SK-N-SH (cell line): ENCODE data around the gene MPO. TPM values are rescaled to one million over a fixed set of nuclear protein-coding genes. Genes with fewer than 3 reads are reported as not detected.

Experiments used
- CTCF ChIA-PET: fragments of 300-600, 350-600 bp; formaldehyde crosslinking; extraction: SDS; loops from one replicate; lab custom pipeline; 2021; lab: Yijun Ruan, JAX
- POLR2A ChIA-PET: fragments of 350-600 bp; sonication (Branson Sonifier 250); formaldehyde crosslinking; extraction: SDS; loops from one replicate; lab custom pipeline; 2020; ENCODE audit warnings: antibody characterized with exemption, inconsistent platforms; lab: Yijun Ruan, JAX
- DNase-seq: peaks from one replicate; pipeline ENCODE4 v3.0.0; 2012
- H2AFZ ChIP-seq: fragments of 200-600 bp; sonication (generic); 2 replicates; pipeline ENCODE4 v1.8.1; 2016; ENCODE audit warnings: antibody characterized with exemption, mild to moderate bottlenecking, low read depth
- H3F3A ChIP-seq: fragments of 200-600 bp; sonication (generic); replicated peaks from 2 replicates; pipeline ENCODE3; 2016; ENCODE audit warnings: antibody characterized with exemption, mild to moderate bottlenecking; ENCODE audit not compliant: insufficient read depth
- H3K27ac ChIP-seq, 2 experiments: fragments of 200-500 bp in 1 of 2; fragments of 200-600 bp in 1 of 2; sonication (Bioruptor generic) in 1 of 2; sonication (generic), shearing (Covaris generic) in 1 of 2; 2 replicates each; pipeline versions ENCODE4 v1.5.1 to v1.6.1; 2014 to 2016; ENCODE audit warnings: low read depth in 2 of 2, inconsistent platforms in 1 of 2, low read length in 1 of 2, mild to moderate bottlenecking in 1 of 2, mixed read lengths in 1 of 2
- H3K27me3 ChIP-seq: fragments of 200-600 bp; sonication (generic), shearing (Covaris generic); 2 replicates; pipeline ENCODE4 v1.6.1; 2016; ENCODE audit warnings: mixed run types; ENCODE audit not compliant: insufficient read depth
- H3K36me3 ChIP-seq, 2 experiments: fragments of 200-500 bp in 1 of 2; fragments of 200-600 bp in 1 of 2; sonication (Bioruptor generic) in 1 of 2; sonication (generic) in 1 of 2; replicated peaks in 1 of 2; 2 replicates each; pipeline versions ENCODE3 to v1.5.1; 2014 to 2016; ENCODE audit warnings: low read length in 1 of 2, mild to moderate bottlenecking in 1 of 2; ENCODE audit not compliant: insufficient read depth in 2 of 2, control insufficient read depth in 1 of 2
- H3K4me1 ChIP-seq, 2 experiments: fragments of 200-500 bp in 1 of 2; fragments of 200-600 bp in 1 of 2; sonication (Bioruptor generic) in 1 of 2; sonication (generic), shearing (Covaris generic) in 1 of 2; 2 replicates each; pipeline versions ENCODE4 v1.5.1 to v1.6.1; 2014 to 2016; ENCODE audit warnings: low read depth in 1 of 2, low read length in 1 of 2, mixed run types in 1 of 2; ENCODE audit not compliant: insufficient read depth in 2 of 2, control insufficient read depth in 1 of 2
- H3K4me2 ChIP-seq: fragments of 200-600 bp; sonication (generic), shearing (Covaris generic); 2 replicates; pipeline ENCODE4 v1.6.1; 2017; ENCODE audit warnings: mixed run types
- H3K4me3 ChIP-seq, 2 experiments: fragments of 200-500 bp in 1 of 2; fragments of 200-600 bp in 1 of 2; sonication (Bioruptor generic) in 1 of 2; sonication (generic), shearing (Covaris generic) in 1 of 2; 2 replicates each; pipeline versions ENCODE4 v1.5.1 to v1.8.1; 2014 to 2016; ENCODE audit warnings: low read depth in 2 of 2, inconsistent platforms in 1 of 2, low read length in 1 of 2, mild to moderate bottlenecking in 1 of 2, mixed read lengths in 1 of 2, moderate library complexity in 1 of 2
- H3K79me2 ChIP-seq: fragments of 200-600 bp; sonication (generic); 2 replicates; pipeline ENCODE4 v1.8.1; 2017; ENCODE audit warnings: mild to moderate bottlenecking; ENCODE audit not compliant: insufficient read depth
- H3K9ac ChIP-seq: fragments of 200-600 bp; sonication (generic); 2 replicates; pipeline ENCODE4 v1.6.1; 2017; ENCODE audit warnings: mixed run types
- H3K9me2 ChIP-seq: fragments of 200-600 bp; sonication (generic); 2 replicates; pipeline ENCODE4 v1.6.1; 2017; ENCODE audit warnings: mixed run types
- H3K9me3 ChIP-seq: fragments of 200-600 bp; sonication (generic); 2 replicates; pipeline ENCODE4 v1.6.1; 2017; ENCODE audit warnings: mixed run types, mild to moderate bottlenecking, moderate library complexity
- H4K20me1 ChIP-seq: fragments of 200-600 bp; sonication (generic); 2 replicates; pipeline ENCODE4 v1.6.1; 2017; ENCODE audit warnings: mild to moderate bottlenecking, mixed run types; ENCODE audit not compliant: insufficient read depth
- ELF1 ChIP-seq: IDR thresholded peaks from 2 replicates; pipeline ENCODE4 v1.4.0; 2012
- GATA2 ChIP-seq: sonication (generic); formaldehyde crosslinking; IDR thresholded peaks from 2 replicates; pipeline ENCODE4 v1.5.0; 2020; ENCODE audit warnings: mild to moderate bottlenecking, missing genetic modification reagents
- JUND ChIP-seq: IDR thresholded peaks from 2 replicates; pipeline ENCODE4 v1.4.0; 2012
- MEF2A ChIP-seq: IDR thresholded peaks from 2 replicates; pipeline ENCODE4 v1.4.0; 2012; ENCODE audit warnings: low read depth, borderline replicate concordance
- NRF1 ChIP-seq: IDR thresholded peaks from 2 replicates; pipeline ENCODE4 v1.6.1; 2012; ENCODE audit warnings: low read depth, mild to moderate bottlenecking, low read length
- POLR2AphosphoS5 ChIP-seq: IDR thresholded peaks from 2 replicates; pipeline ENCODE4 v1.6.1; 2012; ENCODE audit warnings: low read depth, low read length
- RAD21 ChIP-seq: IDR thresholded peaks from 2 replicates; pipeline ENCODE4 v1.6.1; 2012; ENCODE audit warnings: mild to moderate bottlenecking, low read length
- RCOR1 ChIP-seq: fragments of 150-350 bp; IDR thresholded peaks from 2 replicates; pipeline ENCODE4 v1.6.1; 2017; ENCODE audit warnings: antibody characterized with exemption, low read length
- RFX5 ChIP-seq: IDR thresholded peaks from 2 replicates; pipeline ENCODE4 v1.6.1; 2012; ENCODE audit warnings: mild to moderate bottlenecking, improper control_type of control experiment, low read length
- RXRA ChIP-seq: IDR thresholded peaks from 2 replicates; pipeline ENCODE4 v1.4.0; 2012; ENCODE audit warnings: low read depth, mild to moderate bottlenecking, borderline replicate concordance
- WGBS: methylation state at CpG from one replicate; pipeline ENCODE4 v1.1.6; 2017; ENCODE audit warnings: low lambda C conversion rate; 5-methylcytosine and 5-hydroxymethylcytosine counted together
- polyA plus RNA-seq, 3 experiments: library from polyadenylated mRNA; depleted of rRNA; stranded (reverse); fragments of >200 nt; gene quantifications; 2 replicates each; pipeline ENCODE4 v1.2.3, GENCODE V29; 2012
- TF ChIP-seq, protein P1 (sequence below): fragments of 150-350 bp; IDR thresholded peaks from 2 replicates; pipeline ENCODE4 v1.6.1; 2017; ENCODE audit warnings: antibody characterized with exemption, low read length, low read depth, borderline replicate concordance
- TF ChIP-seq, protein P2 (sequence below): fragments of 200-600 bp; sonication (generic); IDR thresholded peaks from 2 replicates; pipeline ENCODE4 v1.6.1; 2017; ENCODE audit warnings: antibody characterized with exemption, mild to moderate bottlenecking, moderate library complexity

MPO gene, protein sequence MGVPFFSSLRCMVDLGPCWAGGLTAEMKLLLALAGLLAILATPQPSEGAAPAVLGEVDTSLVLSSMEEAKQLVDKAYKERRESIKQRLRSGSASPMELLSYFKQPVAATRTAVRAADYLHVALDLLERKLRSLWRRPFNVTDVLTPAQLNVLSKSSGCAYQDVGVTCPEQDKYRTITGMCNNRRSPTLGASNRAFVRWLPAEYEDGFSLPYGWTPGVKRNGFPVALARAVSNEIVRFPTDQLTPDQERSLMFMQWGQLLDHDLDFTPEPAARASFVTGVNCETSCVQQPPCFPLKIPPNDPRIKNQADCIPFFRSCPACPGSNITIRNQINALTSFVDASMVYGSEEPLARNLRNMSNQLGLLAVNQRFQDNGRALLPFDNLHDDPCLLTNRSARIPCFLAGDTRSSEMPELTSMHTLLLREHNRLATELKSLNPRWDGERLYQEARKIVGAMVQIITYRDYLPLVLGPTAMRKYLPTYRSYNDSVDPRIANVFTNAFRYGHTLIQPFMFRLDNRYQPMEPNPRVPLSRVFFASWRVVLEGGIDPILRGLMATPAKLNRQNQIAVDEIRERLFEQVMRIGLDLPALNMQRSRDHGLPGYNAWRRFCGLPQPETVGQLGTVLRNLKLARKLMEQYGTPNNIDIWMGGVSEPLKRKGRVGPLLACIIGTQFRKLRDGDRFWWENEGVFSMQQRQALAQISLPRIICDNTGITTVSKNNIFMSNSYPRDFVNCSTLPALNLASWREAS
- not detected in 2 replicates for polyA plus RNA-seq (2012; rRNA removed)
- not detected in 2 replicates for polyA plus RNA-seq (2012; cell fraction: cytosol; rRNA removed)
- polyA plus RNA-seq (2012; cell fraction: nucleus; rRNA removed), result not detected in 2 replicates

DNA sequence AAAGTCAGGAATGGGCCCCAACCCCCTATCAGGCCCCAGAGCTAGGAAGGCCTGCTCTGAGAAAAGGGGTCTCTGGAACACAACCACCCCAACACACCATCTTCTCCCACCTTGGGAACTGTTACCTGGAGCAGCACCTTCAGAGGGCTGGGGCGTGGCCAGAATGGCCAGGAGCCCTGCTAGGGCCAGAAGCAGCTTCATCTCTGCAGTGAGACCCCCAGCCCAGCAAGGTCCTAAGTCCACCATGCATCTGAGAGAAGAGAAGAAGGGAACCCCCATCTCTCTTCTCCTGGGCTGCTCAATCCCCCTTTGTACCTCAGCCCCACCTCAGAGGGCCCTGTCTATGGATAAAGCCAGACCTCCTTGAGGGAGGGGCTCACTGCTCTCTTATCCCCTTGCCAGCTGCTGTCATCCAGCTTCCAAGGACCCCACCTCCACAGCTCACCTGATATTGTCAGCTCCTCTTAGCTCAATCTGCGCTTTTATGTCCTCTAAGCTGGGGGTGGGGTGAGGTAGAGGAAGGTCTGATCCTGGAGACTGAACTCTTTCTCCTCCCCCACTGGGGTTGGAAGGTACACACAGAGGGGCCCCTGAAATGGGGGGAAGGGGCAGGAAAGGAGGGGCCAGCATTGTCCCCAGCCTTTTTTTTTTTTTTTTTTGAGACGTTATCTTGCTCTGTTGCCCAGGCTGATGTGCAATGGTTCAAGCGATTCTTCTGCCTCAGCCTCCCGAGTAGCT lies at the start of gene MPO:
MPO (minus strand) TSS at position 456 of the 738 bp plus-strand sequence; CDS start at position 279, 177 bp downstream.
- H3K36me3 ChIP-seq, result no peaks in the 10 kb centered on the region
- H3K4me2 ChIP-seq, result no peak within 1 kb of the TSS
- H3F3A ChIP-seq, result no peaks in the 10 kb centered on the region
- ChIA-PET POLR2A (no interaction called here), CTCF (interaction anchor here (0.7 to 2.7 kb wide), 4 partner anchors 10 to 398 kb away, joined by 3 to 8 read pairs (median 5); partner anchors contain the start of gene RNF43)
- no peaks in the 10 kb centered on the region for H3K79me2 ChIP-seq
- no peak within 1 kb of the TSS for H2AFZ ChIP-seq
- no peaks in the 10 kb centered on the region for H4K20me1 ChIP-seq
- DNase-seq, result peak; percentile 20
- H3K27me3 ChIP-seq, result peaks cover 33% of the 10 kb centered on the region; the same call in 1 of the 2 replicates
- no peaks in the 10 kb centered on the region for H3K9me3 ChIP-seq
- H3K27ac ChIP-seq, result no peak within 1 kb of the TSS
- 46% methylated on average over 5 of the region's 5 CpGs for WGBS
- H3K9me2 ChIP-seq, result no peaks in the 10 kb centered on the region
- no peak within 1 kb of the TSS for H3K4me3 ChIP-seq
- TF ChIP-seq, protein P1, sequence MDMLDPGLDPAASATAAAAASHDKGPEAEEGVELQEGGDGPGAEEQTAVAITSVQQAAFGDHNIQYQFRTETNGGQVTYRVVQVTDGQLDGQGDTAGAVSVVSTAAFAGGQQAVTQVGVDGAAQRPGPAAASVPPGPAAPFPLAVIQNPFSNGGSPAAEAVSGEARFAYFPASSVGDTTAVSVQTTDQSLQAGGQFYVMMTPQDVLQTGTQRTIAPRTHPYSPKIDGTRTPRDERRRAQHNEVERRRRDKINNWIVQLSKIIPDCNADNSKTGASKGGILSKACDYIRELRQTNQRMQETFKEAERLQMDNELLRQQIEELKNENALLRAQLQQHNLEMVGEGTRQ, result no peak
- TF ChIP-seq NRF1, result no peak
- H3K9ac ChIP-seq, result no peak within 1 kb of the TSS
- no peaks in the 10 kb centered on the region; a peak in 1 of 4 replicates for H3K4me1 ChIP-seq

DNA sequence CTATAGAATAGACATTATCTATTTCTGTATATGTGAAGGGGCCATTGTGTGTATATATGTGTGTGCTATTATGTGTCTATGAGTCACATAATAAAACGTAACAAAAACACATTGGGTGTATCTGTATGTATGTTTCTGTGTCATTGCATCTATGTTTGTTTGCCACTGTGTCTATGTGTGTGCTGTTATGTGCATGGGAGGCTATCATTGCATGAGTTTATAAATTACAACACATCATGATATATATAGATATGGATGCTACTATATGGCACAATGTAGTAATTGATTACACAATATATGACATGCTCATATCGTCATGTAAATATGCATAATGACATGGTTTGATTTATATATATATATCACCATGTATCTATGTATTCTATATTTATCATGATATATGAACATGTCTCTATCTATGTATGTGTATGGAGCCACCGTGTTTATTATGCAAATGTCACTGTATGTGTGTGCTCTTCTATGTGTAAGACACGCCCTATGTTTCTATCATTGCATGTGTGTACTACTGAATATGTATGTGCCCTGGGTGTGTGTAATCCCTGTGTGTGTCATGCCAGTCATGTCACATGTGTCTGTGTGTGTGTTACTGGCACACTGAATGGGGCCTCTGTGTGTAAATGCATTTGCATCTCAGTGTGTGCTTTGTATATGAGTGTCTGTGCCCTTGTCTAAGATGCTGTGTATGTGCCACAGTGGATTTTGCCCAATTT lies 49.2 kb upstream of the MPO start:
- Histone ChIP-seq H3K4me3 (no peak overlapping the region), H3F3A (no peaks in the 10 kb centered on the region), H3K79me2 (no peaks in the 10 kb centered on the region), H3K27me3 (0 out of 2 replicates have a peak, but pooled peaks cover 7% of the 10 kb centered on the region), H3K4me1 (peaks cover 0 to 26% of the 10 kb centered on the region in 2 experiments; a peak in 1 of 4 replicates), H3K9me2 (no peaks in the 10 kb centered on the region), H3K27ac (no peak overlapping the region), H2AFZ (no peak overlapping the region), H3K36me3 (no peaks in the 10 kb centered on the region), H3K9ac (no peak overlapping the region), H3K9me3 (no peaks in the 10 kb centered on the region), H3K4me2 (no peak overlapping the region), H4K20me1 (no peaks in the 10 kb centered on the region)
- CTCF ChIA-PET, result no interaction called here
- POLR2A ChIA-PET, result no interaction called here
- no peak for TF ChIP-seq ELF1
- no peak for TF ChIP-seq MEF2A
- no peak for TF ChIP-seq RFX5
- no peak for TF ChIP-seq GATA2 (CRISPR knock-in tag)
- TF ChIP-seq, protein P2, sequence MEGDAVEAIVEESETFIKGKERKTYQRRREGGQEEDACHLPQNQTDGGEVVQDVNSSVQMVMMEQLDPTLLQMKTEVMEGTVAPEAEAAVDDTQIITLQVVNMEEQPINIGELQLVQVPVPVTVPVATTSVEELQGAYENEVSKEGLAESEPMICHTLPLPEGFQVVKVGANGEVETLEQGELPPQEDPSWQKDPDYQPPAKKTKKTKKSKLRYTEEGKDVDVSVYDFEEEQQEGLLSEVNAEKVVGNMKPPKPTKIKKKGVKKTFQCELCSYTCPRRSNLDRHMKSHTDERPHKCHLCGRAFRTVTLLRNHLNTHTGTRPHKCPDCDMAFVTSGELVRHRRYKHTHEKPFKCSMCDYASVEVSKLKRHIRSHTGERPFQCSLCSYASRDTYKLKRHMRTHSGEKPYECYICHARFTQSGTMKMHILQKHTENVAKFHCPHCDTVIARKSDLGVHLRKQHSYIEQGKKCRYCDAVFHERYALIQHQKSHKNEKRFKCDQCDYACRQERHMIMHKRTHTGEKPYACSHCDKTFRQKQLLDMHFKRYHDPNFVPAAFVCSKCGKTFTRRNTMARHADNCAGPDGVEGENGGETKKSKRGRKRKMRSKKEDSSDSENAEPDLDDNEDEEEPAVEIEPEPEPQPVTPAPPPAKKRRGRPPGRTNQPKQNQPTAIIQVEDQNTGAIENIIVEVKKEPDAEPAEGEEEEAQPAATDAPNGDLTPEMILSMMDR, result no peak
- no peak for TF ChIP-seq RAD21
- no peak for TF ChIP-seq POLR2AphosphoS5
- no peak for TF ChIP-seq RCOR1
- no peak for TF ChIP-seq RXRA
- no peak for TF ChIP-seq JUND
- DNase-seq, result no peak
- 54% methylated on average over 4 of the region's 4 CpGs for WGBS
